ENCODE results near the gene AFF3. TPM values are rescaled to one million over a fixed set of nuclear protein-coding genes. Genes with fewer than 3 reads are reported as not detected.

Gene AFF3, protein sequence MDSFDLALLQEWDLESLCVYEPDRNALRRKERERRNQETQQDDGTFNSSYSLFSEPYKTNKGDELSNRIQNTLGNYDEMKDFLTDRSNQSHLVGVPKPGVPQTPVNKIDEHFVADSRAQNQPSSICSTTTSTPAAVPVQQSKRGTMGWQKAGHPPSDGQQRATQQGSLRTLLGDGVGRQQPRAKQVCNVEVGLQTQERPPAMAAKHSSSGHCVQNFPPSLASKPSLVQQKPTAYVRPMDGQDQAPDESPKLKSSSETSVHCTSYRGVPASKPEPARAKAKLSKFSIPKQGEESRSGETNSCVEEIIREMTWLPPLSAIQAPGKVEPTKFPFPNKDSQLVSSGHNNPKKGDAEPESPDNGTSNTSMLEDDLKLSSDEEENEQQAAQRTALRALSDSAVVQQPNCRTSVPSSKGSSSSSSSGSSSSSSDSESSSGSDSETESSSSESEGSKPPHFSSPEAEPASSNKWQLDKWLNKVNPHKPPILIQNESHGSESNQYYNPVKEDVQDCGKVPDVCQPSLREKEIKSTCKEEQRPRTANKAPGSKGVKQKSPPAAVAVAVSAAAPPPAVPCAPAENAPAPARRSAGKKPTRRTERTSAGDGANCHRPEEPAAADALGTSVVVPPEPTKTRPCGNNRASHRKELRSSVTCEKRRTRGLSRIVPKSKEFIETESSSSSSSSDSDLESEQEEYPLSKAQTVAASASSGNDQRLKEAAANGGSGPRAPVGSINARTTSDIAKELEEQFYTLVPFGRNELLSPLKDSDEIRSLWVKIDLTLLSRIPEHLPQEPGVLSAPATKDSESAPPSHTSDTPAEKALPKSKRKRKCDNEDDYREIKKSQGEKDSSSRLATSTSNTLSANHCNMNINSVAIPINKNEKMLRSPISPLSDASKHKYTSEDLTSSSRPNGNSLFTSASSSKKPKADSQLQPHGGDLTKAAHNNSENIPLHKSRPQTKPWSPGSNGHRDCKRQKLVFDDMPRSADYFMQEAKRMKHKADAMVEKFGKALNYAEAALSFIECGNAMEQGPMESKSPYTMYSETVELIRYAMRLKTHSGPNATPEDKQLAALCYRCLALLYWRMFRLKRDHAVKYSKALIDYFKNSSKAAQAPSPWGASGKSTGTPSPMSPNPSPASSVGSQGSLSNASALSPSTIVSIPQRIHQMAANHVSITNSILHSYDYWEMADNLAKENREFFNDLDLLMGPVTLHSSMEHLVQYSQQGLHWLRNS (N-terminal part only)
- 1.5 and 15.6 TPM in 2 replicates for total RNA-seq

DNA sequence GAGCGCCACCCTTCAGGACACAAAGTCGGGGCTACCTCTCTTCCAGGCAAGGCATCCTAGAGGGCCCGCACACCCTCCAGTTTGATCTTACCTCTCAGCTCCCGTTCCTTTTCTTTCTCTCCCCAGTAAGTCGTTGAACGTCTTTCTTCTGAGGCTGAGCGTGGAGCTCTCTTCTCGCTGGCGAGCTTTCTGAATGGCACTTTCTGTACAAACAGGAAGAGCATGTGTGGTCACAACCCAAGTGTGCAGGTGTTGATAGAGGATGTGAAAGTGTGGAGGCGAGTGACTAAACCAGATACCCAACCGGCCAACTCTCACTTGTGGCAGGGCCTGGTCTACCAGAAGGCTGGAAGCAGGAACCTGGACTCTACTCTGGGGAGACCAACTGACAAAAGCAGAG lies at the start of gene AFF3:
Gene AFF3 (minus strand): TSS at position 198 of the 400 bp plus-strand sequence. CDS start 38,136 bp downstream, outside the sequence.

Other genes with a start within 250 kb of the AFF3 start
- gene LONRF2, start 179.9 kb upstream of the AFF3 start, total RNA-seq: 0.88 and 1.0 TPM in 2 replicates